ENCODE measurements around the gene SGSM2. TPM values are rescaled to one million over a fixed set of nuclear protein-coding genes. Genes with fewer than 3 reads are reported as not detected.

Gene SGSM2
- total and polyA plus RNA-seq, 2 of the 8 experiments (the other 6 are each of a cell fraction or from before 2014, with no cell fraction given), result 44.5 to 77.7 TPM

GRCh38 chr17:2384439-2385127, 47.3 kb downstream of the SGSM2 start (continued):
- TF ChIP-seq ASH2L (IDR thresholded peaks at IDR 0.05; ENCODE audit: low read length), result no peak
- TF ChIP-seq MAX (IDR thresholded peaks at IDR 0.05), result no peak

Measured in H1 (cell line).